K562 (cell line): ENCODE data around the gene FXR1. TPM values are rescaled to one million over a fixed set of nuclear protein-coding genes. Genes with fewer than 3 reads are reported as not detected.

Experiments
- FIP1L1 ChIP-seq: fragments of 200-400 bp; formaldehyde crosslinking; IDR thresholded peaks from 2 replicates; pipeline ENCODE4 v1.6.1; 2018; ENCODE audit warnings: mild to moderate bottlenecking, low read depth, low read length; ENCODE audit not compliant: poor library complexity, severe bottlenecking
- L3MBTL2 ChIP-seq: fragments of 450-650 bp; IDR thresholded peaks from 2 replicates; pipeline ENCODE4 v1.6.1; 2016; ENCODE audit warnings: mild to moderate bottlenecking, moderate library complexity
- NR2C1 ChIP-seq, 2 experiments: fragments of 450-650 bp; IDR thresholded peaks; 2 replicates each; pipeline ENCODE4 v1.6.1; 2017; ENCODE audit warnings: mild to moderate bottlenecking in 2 of 2, antibody characterized with exemption in 1 of 2, inconsistent platforms in 1 of 2, missing compliant biosample characterization in 1 of 2, missing genetic modification characterization in 1 of 2
- SMAD4 ChIP-seq: fragments of 250-450 bp; sonication (Bioruptor Pico); conservative IDR thresholded peaks from 2 replicates; pipeline ENCODE4 v1.8.0; 2021; ENCODE audit warnings: inconsistent platforms, mild to moderate bottlenecking, moderate library complexity
- TOE1 ChIP-seq, 2 experiments: fragments of 450-650 bp in 1 of 2; sonication (generic) in 1 of 2; formaldehyde crosslinking in 1 of 2; IDR thresholded peaks; 2 replicates each; pipeline versions ENCODE4 v1.7.1 to v1.8.0; 2016 to 2022; ENCODE audit warnings: borderline replicate concordance in 2 of 2, mild to moderate bottlenecking in 2 of 2, antibody characterized with exemption in 1 of 2, inconsistent platforms in 1 of 2, low read depth in 1 of 2, missing genetic modification reagents in 1 of 2, moderate library complexity in 1 of 2
- ZBTB40 ChIP-seq, 2 experiments: fragments of 450-650 bp in 1 of 2; sonication (generic) in 1 of 2; formaldehyde crosslinking in 1 of 2; IDR thresholded peaks; 2 replicates each; pipeline versions ENCODE4 v1.7.1 to v1.9.0; 2016 to 2022; ENCODE audit warnings: inconsistent platforms in 1 of 2, mild to moderate bottlenecking in 1 of 2, missing genetic modification reagents in 1 of 2
- ZFX ChIP-seq: sonication (generic); formaldehyde crosslinking; IDR thresholded peaks from 2 replicates; pipeline ENCODE4 v1.8.0; 2022; ENCODE audit warnings: mild to moderate bottlenecking, missing genetic modification reagents, moderate library complexity
- ZSCAN32 ChIP-seq: fragments of 450-650 bp; formaldehyde crosslinking; IDR thresholded peaks from 2 replicates; pipeline ENCODE4 v1.4.0; 2020; ENCODE audit warnings: mild to moderate bottlenecking, moderate library complexity
- polyA plus RNA-seq, 8 experiments: library from polyadenylated mRNA; depleted of rRNA in 4 of 8; stranded (reverse) in 5 of 8; unstranded in 3 of 8; fragments of >200 nt; fragmentation: Nextera tagmentation in 2 of 8; fragmentation: Illumina TruSeq in 1 of 8; extraction: Ambion mirVana in 2 of 8; extraction: Trizol in 1 of 8; gene quantifications; 2 replicates each; pipeline versions ENCODE4 v1.2.1 to v1.2.3, GENCODE V29; 2011 to 2014; ENCODE audit warnings: inconsistent platforms in 1 of 8, missing spikeins in 1 of 8
- total RNA-seq, 7 experiments: library from RNA; depleted of rRNA in 6 of 7; stranded (reverse); fragments of >200 nt in 6 of 7; fragmentation: Illumina TruSeq in 2 of 7; extraction: Trizol in 2 of 7; gene quantifications; 2 replicates each; pipeline versions ENCODE4 v1.2.1 to v1.2.3, GENCODE V29; 2011 to 2021; ENCODE audit warnings: low replicate concordance in 1 of 7
- TF ChIP-seq, protein P1 (sequence below): sonication (generic); formaldehyde crosslinking; IDR thresholded peaks from 2 replicates; pipeline ENCODE4 v1.8.0; 2022; ENCODE audit warnings: mild to moderate bottlenecking, missing genetic modification reagents

Gene FXR1
- total and polyA plus RNA-seq, 9 of the 15 experiments (the other 6 are each of a cell fraction or from before 2014, with no cell fraction given), result 59.4 to 177 (median 136) TPM

DNA sequence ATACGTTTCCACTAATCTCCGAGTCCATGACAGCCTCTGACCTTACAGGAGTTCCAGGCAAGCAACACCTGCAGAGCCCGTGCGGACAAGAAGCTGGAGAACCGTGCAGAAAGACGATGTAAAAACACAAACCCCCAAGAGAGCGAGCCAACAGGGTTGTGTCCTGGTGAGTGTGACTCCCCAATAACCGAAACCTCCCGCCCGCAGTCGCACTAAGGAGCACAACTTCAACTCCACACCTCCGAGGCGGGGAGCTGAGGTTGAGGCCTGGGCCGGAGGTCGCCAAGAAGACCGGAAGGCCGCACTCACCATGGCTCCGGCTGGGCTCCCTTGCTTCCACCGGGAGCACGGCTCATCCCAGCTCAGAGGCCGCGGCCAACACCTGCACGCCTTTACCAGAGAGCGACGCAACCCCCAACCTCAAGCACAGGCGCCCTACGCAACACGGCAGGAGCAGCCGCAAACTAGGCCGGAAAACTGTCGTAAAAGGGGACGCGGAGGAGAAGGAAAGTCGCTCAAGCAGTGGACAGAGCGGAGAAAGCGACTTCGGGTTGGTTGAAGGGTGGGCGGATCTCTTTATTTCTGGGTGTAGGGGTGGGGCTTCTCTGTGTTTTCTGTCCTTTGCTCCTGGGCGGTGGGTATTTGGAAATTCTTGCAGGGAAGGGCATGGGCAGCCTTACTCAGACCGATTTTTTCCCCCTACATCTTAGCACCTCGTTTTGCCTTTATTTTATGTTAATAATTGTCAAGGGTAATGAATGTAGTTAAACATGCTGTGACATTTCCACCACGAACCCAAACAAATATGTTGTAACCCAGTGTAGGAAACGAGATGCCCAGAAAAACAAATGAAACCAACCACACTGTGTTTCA, 77.1 kb downstream of the FXR1 start, which contains the start of gene DNAJC19 (continued):
- TF ChIP-seq TOE1 (IDR thresholded peaks at IDR 0.05; ENCODE audit: borderline replicate concordance) (peak; percentile 63; the same call in 1 of the 2 replicates), TOE1 (CRISPR knock-in tag; IDR thresholded peaks at IDR 0.05; ENCODE audit: borderline replicate concordance, low read depth) (no peak), ZSCAN32 (CRISPR knock-in tag) (no peak), NR2C1 (IDR thresholded peaks at IDR 0.05) (peak; percentile 43; the same call in 1 of the 2 replicates), NR2C1 (tag; IDR thresholded peaks at IDR 0.05) (peak; percentile 62), SMAD4 (CRISPR knock-in tag) (0 out of 2 replicates have a peak, but pooled peaks have one; percentile 29), FIP1L1 (no peak), ZBTB40 (IDR thresholded peaks at IDR 0.05) (peak; percentile 69), ZBTB40 (CRISPR knock-in tag; IDR thresholded peaks at IDR 0.05) (no peak), L3MBTL2 (peak; percentile 56; the same call in 1 of the 2 replicates), ZFX (CRISPR knock-in tag) (peak; percentile 97)
- TF ChIP-seq, protein P1, sequence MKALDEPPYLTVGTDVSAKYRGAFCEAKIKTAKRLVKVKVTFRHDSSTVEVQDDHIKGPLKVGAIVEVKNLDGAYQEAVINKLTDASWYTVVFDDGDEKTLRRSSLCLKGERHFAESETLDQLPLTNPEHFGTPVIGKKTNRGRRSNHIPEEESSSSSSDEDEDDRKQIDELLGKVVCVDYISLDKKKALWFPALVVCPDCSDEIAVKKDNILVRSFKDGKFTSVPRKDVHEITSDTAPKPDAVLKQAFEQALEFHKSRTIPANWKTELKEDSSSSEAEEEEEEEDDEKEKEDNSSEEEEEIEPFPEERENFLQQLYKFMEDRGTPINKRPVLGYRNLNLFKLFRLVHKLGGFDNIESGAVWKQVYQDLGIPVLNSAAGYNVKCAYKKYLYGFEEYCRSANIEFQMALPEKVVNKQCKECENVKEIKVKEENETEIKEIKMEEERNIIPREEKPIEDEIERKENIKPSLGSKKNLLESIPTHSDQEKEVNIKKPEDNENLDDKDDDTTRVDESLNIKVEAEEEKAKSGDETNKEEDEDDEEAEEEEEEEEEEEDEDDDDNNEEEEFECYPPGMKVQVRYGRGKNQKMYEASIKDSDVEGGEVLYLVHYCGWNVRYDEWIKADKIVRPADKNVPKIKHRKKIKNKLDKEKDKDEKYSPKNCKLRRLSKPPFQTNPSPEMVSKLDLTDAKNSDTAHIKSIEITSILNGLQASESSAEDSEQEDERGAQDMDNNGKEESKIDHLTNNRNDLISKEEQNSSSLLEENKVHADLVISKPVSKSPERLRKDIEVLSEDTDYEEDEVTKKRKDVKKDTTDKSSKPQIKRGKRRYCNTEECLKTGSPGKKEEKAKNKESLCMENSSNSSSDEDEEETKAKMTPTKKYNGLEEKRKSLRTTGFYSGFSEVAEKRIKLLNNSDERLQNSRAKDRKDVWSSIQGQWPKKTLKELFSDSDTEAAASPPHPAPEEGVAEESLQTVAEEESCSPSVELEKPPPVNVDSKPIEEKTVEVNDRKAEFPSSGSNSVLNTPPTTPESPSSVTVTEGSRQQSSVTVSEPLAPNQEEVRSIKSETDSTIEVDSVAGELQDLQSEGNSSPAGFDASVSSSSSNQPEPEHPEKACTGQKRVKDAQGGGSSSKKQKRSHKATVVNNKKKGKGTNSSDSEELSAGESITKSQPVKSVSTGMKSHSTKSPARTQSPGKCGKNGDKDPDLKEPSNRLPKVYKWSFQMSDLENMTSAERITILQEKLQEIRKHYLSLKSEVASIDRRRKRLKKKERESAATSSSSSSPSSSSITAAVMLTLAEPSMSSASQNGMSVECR, result peak; percentile 67; the same call in 1 of the 2 replicates
